ENCODE data around the gene LEF1. TPM values are rescaled to one million over a fixed set of nuclear protein-coding genes. Genes with fewer than 3 reads are reported as not detected.

LEF1 gene
- total RNA-seq, 1 experiment from 2014 or later, result 2.8 TPM

DNA sequence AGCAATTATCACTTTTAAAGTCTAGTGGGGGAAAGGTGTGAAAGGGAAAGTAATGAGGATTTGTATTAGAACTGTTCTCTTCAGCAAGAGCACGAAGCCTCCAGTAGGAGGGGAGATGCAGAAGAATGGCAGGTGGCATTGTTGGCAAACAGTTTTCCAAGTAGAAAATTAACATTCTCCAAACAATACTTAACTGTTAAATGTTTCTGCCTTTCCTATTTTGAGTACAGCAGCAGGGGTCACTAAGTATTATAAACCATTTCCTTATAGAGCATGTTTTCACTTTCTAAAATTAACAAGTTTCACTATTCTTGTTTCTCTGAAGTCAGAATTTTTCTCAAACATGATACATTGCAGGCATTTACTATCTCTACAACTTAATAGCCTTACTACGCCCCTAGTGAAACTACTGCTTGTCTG, 58.7 kb downstream of the LEF1 start:
- no peak for DNase-seq
- CTCF ChIA-PET, result no interaction called here
- Histone ChIP-seq H3K4me3 (no peak overlapping the region), H3K27ac (no peak overlapping the region), H3K4me1 (replicated peaks; ENCODE audit: insufficient read depth) (no peaks in the 10 kb centered on the region), H3F3A (ENCODE audit: insufficient read depth, low read depth) (no peaks in the 10 kb centered on the region), H4K20me1 (ENCODE audit: insufficient read depth) (no peaks in the 10 kb centered on the region), H3K4me2 (no peak overlapping the region), H3K27me3 (ENCODE audit: insufficient read depth, low read depth) (no peaks in the 10 kb centered on the region), H2AFZ (no peak overlapping the region), H3K79me2 (ENCODE audit: low read depth) (no peaks in the 10 kb centered on the region), H3K9me2 (ENCODE audit: insufficient read depth) (no peaks in the 10 kb centered on the region), H3K36me3 (ENCODE audit: low read depth) (no peaks in the 10 kb centered on the region), H3K9me3 (ENCODE audit: insufficient read depth, low read depth) (no peaks in the 10 kb centered on the region)
- POLR2A ChIA-PET (ENCODE audit: unreplicated experiment), result no interaction called here
- intact Hi-C loops (cut with micrococcal nuclease; ENCODE audit: unreplicated experiment), result no loop called here
- no TSS peak for BruUV-seq (replicated peaks)
- TF ChIP-seq, protein P1, sequence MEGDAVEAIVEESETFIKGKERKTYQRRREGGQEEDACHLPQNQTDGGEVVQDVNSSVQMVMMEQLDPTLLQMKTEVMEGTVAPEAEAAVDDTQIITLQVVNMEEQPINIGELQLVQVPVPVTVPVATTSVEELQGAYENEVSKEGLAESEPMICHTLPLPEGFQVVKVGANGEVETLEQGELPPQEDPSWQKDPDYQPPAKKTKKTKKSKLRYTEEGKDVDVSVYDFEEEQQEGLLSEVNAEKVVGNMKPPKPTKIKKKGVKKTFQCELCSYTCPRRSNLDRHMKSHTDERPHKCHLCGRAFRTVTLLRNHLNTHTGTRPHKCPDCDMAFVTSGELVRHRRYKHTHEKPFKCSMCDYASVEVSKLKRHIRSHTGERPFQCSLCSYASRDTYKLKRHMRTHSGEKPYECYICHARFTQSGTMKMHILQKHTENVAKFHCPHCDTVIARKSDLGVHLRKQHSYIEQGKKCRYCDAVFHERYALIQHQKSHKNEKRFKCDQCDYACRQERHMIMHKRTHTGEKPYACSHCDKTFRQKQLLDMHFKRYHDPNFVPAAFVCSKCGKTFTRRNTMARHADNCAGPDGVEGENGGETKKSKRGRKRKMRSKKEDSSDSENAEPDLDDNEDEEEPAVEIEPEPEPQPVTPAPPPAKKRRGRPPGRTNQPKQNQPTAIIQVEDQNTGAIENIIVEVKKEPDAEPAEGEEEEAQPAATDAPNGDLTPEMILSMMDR (conservative IDR thresholded peaks at IDR 0.05), result no peak
- no peak for TF ChIP-seq EZH2 (IDR thresholded peaks at IDR 0.05; ENCODE audit: low read depth)

DNA sequence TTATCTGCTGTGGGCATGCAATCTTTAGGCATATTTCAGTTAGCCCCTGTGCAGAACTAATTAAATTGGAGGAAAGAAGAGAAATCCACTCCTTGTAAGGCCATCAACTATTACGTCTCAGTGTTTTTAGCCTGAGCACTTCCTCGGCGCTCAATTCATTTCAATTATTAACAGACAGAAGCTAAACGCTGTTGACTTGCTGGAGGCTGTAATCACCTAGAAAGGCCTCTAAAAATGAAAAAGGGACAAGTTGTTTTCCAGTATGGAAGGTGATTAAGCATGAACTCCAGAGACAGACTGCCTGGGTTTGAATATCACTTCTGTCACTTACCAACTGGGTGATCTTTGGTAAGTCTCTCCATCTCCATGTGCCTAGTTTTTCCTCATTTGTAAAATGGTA, 59.6 kb downstream of the LEF1 start:
- H3K4me1 ChIP-seq (replicated peaks; ENCODE audit: insufficient read depth), result no peaks in the 10 kb centered on the region
- H4K20me1 ChIP-seq (ENCODE audit: insufficient read depth), result no peaks in the 10 kb centered on the region
- DNase-seq, result no peak
- BruUV-seq (replicated peaks), result no TSS peak
- H3F3A ChIP-seq (ENCODE audit: insufficient read depth, low read depth), result no peaks in the 10 kb centered on the region
- no peak overlapping the region for H3K27ac ChIP-seq
- H2AFZ ChIP-seq, result no peak overlapping the region
- no peaks in the 10 kb centered on the region for H3K27me3 ChIP-seq (ENCODE audit: insufficient read depth, low read depth)
- no peaks in the 10 kb centered on the region for H3K9me2 ChIP-seq (ENCODE audit: insufficient read depth)
- intact Hi-C loops (cut with micrococcal nuclease; ENCODE audit: unreplicated experiment), result no loop called here
- ChIA-PET POLR2A (ENCODE audit: unreplicated experiment) (no interaction called here), CTCF (no interaction called here)
- H3K4me2 ChIP-seq, result no peak overlapping the region
- H3K9me3 ChIP-seq (ENCODE audit: insufficient read depth, low read depth), result no peaks in the 10 kb centered on the region
- TF ChIP-seq, protein P1 (conservative IDR thresholded peaks at IDR 0.05), result no peak
- no peak for TF ChIP-seq EZH2 (IDR thresholded peaks at IDR 0.05; ENCODE audit: low read depth)
- H3K36me3 ChIP-seq (ENCODE audit: low read depth), result no peaks in the 10 kb centered on the region
- H3K4me3 ChIP-seq, result no peak overlapping the region
- H3K79me2 ChIP-seq (ENCODE audit: low read depth), result no peaks in the 10 kb centered on the region

DNA sequence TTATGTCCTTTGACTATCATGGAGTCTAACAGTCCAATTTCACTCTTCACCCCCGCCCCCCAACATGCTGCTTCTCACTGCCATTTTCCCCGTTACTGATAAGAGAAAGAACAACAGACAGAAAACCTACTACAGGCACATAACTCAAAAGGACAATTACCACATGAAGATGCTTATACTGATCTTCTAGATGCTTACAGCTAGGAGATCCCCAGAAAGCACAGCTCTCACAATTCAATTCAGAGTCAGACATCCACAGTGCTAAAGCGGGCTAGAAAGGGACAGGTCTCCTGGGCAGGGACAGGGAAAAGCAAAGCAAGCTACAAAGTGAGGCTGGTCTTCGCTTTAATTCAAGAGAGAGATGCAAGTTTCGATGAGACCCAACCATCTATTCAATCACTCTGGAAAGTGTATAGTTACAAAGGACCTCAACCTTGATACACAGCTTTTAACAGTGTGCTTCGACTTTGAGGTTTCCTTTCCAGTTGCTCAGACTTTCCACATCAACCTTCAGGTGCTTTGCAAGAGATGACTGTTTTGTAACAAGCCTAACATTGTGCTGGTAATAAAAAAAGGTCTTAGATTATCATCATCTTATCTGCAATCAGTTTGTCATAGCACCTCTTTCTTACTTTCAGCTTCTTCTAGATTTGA, 60.9 kb downstream of the LEF1 start:
- Histone ChIP-seq H3K4me3 (no peak overlapping the region), H2AFZ (no peak overlapping the region), H3K27ac (no peak overlapping the region), H3K27me3 (ENCODE audit: insufficient read depth, low read depth) (no peaks in the 10 kb centered on the region), H4K20me1 (ENCODE audit: insufficient read depth) (no peaks in the 10 kb centered on the region), H3K4me1 (replicated peaks; ENCODE audit: insufficient read depth) (no peaks in the 10 kb centered on the region), H3K9me2 (ENCODE audit: insufficient read depth) (no peaks in the 10 kb centered on the region), H3F3A (ENCODE audit: insufficient read depth, low read depth) (no peaks in the 10 kb centered on the region), H3K4me2 (no peak overlapping the region), H3K79me2 (ENCODE audit: low read depth) (no peaks in the 10 kb centered on the region), H3K36me3 (ENCODE audit: low read depth) (no peaks in the 10 kb centered on the region), H3K9me3 (ENCODE audit: insufficient read depth, low read depth) (no peaks in the 10 kb centered on the region)
- intact Hi-C loops (cut with micrococcal nuclease; ENCODE audit: unreplicated experiment), result no loop called here
- no peak for TF ChIP-seq EZH2 (IDR thresholded peaks at IDR 0.05; ENCODE audit: low read depth)
- TF ChIP-seq, protein P1 (conservative IDR thresholded peaks at IDR 0.05), result no peak
- CTCF ChIA-PET, result no interaction called here
- DNase-seq, result no peak
- POLR2A ChIA-PET (ENCODE audit: unreplicated experiment), result no interaction called here
- no TSS peak for BruUV-seq (replicated peaks)
